ENCODE results near the gene TMEM52. TPM values are rescaled to one million over a fixed set of nuclear protein-coding genes. Genes with fewer than 3 reads are reported as not detected.

Gene TMEM52
- total RNA-seq, 1 experiment from 2014 or later: 9.6 TPM

DNA sequence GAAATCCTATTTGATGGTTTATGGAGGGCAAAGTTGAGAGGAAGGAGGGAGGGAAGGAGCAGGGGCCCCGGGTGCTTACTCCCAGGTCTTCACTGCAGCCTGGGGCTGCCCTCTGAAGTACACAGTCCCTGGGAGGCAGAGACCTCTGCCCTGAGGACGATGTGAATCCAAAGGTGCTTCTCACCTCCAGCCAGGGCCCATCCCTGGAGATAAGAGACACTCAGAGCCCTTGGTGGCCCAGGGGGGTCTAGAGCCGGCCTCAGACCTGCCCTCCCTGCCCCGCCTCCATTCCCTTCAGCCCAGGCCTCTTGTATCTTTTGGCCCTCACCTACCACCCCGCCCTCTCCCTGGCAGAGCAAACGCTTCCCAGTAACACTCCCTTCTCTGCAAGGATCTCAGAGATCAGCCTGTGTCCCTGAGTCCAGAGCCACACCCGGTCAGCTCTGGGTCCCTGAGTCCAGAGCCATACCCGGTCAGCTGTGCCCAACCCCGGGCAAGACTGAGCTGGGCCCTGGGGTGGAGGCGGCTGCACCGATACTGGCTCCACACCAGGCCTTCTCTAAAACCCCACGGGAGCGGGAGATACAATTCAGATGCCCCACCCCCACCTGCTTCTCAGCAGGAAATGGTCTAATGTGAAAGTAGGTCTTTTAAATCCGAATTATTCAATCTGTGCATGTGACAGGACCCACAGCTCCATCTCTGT lies 24.6 kb downstream of the TMEM52 start:
- Mint-ChIP-seq H3K4me1 (peaks cover 29 to 36% of the 10 kb centered on the region in 2 experiments), H3K36me3 (ENCODE audit: insufficient read depth in 1 of 3, low read depth in 3 of 3) (no peaks in the 10 kb centered on the region; a peak in 1 of 7 replicates), H3K4me3 (no peak overlapping the region; a peak in 1 of 5 replicates), H3K27me3 (ENCODE audit: low read depth) (peaks cover 8% of the 10 kb centered on the region), H3K9me3 (no peaks in the 10 kb centered on the region; a peak in 1 of 5 replicates), H3K27ac (peak overlapping the region; percentile 19 to 80 (median 75); a peak in 5 of 7 replicates)
- Histone ChIP-seq H2BK5ac (ENCODE audit: insufficient read length, low read length) (no peak overlapping the region), H3K27ac (ENCODE audit: insufficient read length, low read depth, low read length) (no peak overlapping the region), H3K18ac (ENCODE audit: insufficient read length, low read depth, low read length) (no peak overlapping the region), H4K5ac (ENCODE audit: insufficient read length, low read depth, low read length) (no peak overlapping the region), H2AFZ (ENCODE audit: low read length) (no peak overlapping the region), H3K14ac (ENCODE audit: insufficient read depth, low read length) (no peak overlapping the region), H3K27me3 (ENCODE audit: insufficient read depth, low read length) (no peaks in the 10 kb centered on the region; the same call in none of the 2 replicates), H4K20me1 (ENCODE audit: control insufficient read depth, insufficient read depth, insufficient read length) (no peaks in the 10 kb centered on the region), H3K23ac (ENCODE audit: insufficient read length, low read depth, low read length) (no peak overlapping the region), H2BK120ac (ENCODE audit: low read depth, low read length, poor library complexity, severe bottlenecking) (no peak overlapping the region), H3K79me2 (ENCODE audit: insufficient read depth, low read length) (peaks cover 4% of the 10 kb centered on the region; the same call in 1 of the 2 replicates), H2BK15ac (ENCODE audit: low read depth, low read length) (no peak overlapping the region), H3T11ph (ENCODE audit: low read length) (no peak overlapping the region), H3K56ac (ENCODE audit: insufficient read length, low read depth, low read length) (no peak overlapping the region), H3K4me1 (ENCODE audit: insufficient read depth, low read length) (peaks cover 5% of the 10 kb centered on the region; the same call in 1 of the 2 replicates), H3K4ac (ENCODE audit: low read depth, low read length) (no peak overlapping the region), H3K4me2 (ENCODE audit: insufficient read depth, insufficient read length, low read length) (no peak overlapping the region), H2BK20ac (ENCODE audit: low read depth, low read length, poor library complexity, severe bottlenecking) (no peak overlapping the region), H3K9me3 (ENCODE audit: control insufficient read depth, low read depth, low read length) (no peaks in the 10 kb centered on the region), H3K23me2 (ENCODE audit: insufficient read length, low read depth, low read length, poor library complexity, severe bottlenecking) (peaks cover 6% of the 10 kb centered on the region), H2BK12ac (ENCODE audit: insufficient read length, low read depth, low read length) (no peak overlapping the region), H4K8ac (replicated peaks; ENCODE audit: insufficient read length, low read depth, low read length) (no peak overlapping the region), H3K79me1 (ENCODE audit: insufficient read depth, low read depth, low read length, poor library complexity, severe bottlenecking) (no peaks in the 10 kb centered on the region), H2AK5ac (ENCODE audit: insufficient read length, low read length) (no peak overlapping the region), H3K9ac (ENCODE audit: extremely low read depth, insufficient read length, low read length) (no peak overlapping the region), H4K91ac (ENCODE audit: insufficient read length, low read depth, low read length) (no peak overlapping the region)
- TF ChIP-seq CTCF (conservative IDR thresholded peaks at IDR 0.05): no peak
- no peak for DNase-seq
- WGBS (ENCODE audit: extremely low coverage, insufficient read length, low lambda C conversion rate): no CpG with 5 or more reads among the region's 14 CpGs

Measured in H9 (cell line).